HL-60/S4 treated with phorbol 12-myristate 13-acetate at 8.2 ng/mL for 4 days and 3 days (cell line): ENCODE results near the gene PSMB9.
"Not testable (repeated sequence)": the region's sequence is repeated elsewhere in the genome, so short reads cannot be mapped to it uniquely, and the experiment has no call there.

Experiments
- in situ Hi-C: fragments of 300-500 bp; cut with MboI; formaldehyde crosslinking; loops from 2 replicates; pipeline ENCODE4 v1.15.0; 2022; ENCODE audit warnings: low sequenced_read_pairs

The PSMB9 gene

DNA sequence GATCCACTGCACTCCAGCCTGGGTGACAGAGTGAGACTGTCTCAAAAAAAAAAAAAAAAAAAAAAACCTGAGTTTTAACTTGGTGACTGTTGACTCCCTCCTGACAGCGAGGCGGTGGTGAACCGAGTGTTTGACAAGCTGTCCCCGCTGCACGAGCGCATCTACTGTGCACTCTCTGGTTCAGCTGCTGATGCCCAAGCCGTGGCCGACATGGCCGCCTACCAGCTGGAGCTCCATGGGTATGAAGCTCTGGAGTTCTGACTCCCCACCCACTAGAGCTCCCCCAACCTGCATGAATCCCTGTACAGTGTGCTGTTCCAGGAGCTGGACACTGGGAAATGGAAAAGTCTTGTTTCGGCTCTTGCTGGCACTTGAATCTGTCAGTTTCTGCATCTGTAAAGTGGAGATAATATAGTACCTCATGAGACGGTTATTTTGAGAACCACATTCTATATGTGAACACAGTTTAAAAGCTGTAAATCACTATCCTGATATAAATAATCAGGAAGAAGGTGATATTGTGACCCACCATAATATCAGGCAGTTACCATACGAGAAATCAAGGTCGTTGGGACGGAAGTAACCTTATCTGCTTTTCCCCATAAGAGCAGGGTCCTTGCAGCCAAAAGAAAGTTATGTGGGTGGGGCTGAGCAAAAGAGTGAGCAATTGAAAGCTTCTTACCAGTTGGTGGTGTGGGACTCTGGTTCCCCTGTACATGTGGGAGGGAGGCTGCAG, 3.3 kb downstream of the PSMB9 start:
- in situ Hi-C loops: no loop called here

DNA sequence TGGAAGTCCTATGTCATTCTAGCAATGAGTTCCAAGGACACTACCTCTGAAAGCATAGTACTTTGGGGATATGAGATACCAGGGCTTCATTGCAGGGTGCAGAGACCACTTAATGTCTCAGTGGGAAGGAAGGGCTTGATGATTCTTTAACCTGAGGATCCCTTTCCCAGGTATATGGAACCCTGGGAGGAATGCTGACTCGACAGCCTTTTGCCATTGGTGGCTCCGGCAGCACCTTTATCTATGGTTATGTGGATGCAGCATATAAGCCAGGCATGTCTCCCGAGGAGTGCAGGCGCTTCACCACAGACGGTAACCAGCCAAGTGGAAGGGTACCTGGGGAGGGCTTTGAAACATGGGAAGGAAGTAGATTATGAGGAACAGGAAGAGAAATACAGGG, 4.2 kb downstream of the PSMB9 start:
- in situ Hi-C loops: no loop called here

DNA sequence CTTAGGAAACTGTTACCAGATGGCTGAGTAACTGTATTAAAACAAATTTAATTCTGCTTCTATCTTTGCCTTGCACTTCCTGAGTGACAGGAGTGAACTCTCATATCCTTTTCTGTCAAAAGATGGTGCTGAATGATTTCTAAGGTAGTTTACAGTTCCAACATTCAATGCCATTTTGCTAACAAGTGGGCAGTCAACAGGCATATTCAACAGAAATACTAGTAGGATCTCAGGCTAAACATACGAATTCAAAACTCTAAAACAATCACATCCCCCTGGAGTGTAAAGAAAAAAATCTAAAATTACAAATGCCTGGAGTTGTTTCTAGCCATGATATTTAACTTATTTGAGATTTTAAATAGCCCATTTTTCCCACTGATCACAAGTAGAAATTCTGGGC, 6.7 kb downstream of the PSMB9 start:
- in situ Hi-C loops: no loop called here

DNA sequence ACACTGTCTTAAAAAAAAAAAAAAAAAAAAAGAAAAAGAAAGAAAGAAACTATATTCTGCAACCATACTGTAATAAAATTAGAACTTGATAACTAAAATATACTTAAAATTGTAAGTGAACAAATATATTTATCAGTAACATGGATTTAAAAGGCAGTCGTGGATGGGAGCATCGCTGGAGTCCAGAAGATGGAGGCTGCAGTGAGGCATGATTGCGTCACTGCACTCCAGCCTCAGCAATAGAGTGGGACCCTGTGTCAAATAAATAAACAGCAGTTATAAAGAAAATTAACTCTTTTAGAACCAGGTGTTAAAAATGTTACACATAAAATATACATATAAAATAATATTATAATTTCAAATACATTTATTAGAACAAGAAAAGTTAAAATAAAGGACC, 8.7 kb downstream of the PSMB9 start:
- in situ Hi-C loops: no loop called here

DNA sequence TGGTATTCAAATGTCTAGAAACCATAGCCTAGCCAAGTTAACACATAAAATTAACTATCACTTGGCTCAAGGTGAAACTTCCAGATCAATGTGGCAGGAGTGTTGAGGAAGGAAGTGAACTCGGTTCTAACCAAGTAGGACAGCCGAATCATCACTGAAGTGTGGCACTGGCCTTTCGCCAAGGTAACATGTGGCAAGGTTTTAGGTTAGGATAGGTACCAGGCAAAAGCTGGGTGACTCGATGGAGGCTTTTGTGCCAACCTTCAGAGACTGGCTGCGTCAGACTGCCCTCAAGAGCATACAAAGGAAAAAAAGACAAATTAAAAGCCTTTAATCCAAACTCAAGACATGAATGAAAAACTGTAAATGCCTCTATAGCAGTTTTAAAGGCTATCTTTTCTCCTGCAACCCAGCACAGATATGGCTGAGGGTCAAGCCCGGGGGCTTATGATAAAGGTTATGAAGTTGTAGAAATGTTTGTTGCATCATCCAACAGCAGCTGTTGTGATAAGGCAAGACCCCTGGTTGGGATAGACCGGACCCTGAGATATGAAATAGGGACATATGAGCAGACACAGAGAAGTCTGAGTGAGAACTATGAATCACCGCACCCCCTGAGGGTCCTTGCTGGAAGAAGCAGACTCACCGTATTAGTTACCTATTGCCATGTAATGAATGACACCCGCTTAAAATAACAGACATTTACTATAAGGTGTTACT, 11.9 kb downstream of the PSMB9 start:
- in situ Hi-C loops: no loop called here

DNA sequence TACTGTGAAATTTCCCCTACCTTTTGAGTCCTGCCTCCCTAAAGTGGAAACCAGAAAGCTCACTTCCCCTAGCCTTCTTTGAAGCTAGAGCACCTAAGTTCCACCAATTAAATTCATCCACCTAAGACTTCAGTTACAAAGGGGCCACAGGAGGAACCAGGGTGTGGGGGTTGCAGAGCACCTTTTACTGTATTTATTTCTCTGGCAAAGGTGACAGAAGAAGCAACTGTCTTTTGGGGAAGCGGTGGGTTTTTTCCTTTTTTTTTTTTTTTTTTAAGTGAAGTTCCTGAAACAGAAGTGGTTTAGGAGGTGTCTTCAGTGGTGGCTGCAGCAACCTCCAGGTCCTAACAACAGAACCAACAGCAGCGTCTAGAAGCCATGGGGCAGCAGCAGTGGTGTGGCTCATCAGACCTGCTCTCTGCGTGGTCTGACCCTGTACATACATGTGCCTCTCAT, 13.1 kb downstream of the PSMB9 start:
- in situ Hi-C loops: no loop called here

DNA sequence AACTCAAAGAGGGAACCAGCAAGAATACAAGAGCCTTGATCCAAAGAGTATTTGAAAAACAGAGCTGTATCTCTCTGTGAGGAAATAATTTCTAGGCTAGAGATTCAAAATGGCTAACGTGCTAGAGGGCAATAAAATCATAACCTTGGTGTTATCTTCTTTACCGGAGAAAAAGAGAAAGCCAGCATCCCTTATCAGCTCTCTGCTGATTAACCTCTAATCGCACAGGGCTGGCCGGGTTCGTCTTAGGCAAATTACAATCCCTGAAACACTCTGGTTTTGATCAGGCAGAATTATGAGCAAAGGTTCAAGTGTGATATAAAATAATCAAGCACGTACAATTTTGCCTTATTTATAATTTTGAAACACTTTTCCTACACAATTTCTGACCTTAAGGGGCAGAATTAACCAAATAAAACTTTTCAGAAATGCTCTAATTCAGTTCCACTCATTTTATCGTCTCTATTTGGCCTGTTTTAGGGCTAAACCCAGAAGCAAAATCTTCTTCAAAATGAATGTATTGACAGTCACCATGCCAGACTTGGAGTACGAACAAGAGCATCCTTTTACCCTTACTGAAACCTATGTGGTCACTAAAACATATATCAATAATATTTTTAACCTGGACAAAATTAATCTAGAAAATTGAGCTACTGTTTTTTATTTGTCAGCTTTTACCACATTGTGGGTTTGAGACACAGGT, 13.7 kb downstream of the PSMB9 start:
- in situ Hi-C loops: no loop called here

DNA sequence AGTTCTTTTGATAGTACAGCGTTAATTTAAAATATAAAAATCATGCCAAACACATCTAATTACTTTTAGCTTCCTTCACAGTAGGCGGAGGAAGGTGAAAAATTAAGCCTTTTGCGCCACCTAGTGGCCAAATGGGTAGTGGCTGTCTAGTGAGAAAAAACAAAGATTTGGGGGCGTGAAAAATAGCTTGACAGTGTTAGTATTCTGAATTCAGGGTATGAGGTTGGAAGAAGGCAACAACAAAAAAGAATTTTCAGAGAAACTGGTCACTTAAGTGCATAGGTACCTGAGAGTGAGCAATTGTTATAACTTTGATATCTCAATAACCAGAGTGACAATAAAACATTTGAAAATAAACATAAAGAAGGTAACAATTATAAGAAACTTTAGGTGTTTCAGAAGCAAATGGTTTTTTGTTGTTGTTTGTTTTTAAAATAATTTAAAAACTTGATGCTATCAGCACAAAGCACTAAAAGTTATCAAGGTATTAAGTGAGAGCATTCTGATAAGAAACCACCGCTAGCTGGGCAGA, 14.3 kb downstream of the PSMB9 start:
- in situ Hi-C loops: no loop called here

DNA sequence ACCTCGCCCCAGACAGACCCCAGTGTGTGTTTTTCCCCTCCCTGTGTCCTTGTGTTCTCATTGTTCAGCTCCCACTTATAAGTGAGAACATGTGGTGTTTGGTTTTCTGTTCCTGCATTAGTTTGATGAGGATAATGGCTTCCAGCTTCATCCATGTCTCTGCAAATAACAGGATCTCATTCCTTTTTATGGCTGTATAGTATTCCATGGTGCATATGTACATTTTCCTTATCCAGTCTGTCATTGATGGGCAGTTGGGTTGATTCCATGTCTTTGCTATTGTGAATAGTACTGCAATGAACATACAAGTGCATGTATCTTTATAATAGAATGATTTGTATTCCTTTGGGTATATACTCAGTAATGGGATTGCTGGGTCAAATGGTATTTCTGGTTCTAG, 20.0 kb downstream of the PSMB9 start:
- in situ Hi-C loops: not testable (repeated sequence)

DNA sequence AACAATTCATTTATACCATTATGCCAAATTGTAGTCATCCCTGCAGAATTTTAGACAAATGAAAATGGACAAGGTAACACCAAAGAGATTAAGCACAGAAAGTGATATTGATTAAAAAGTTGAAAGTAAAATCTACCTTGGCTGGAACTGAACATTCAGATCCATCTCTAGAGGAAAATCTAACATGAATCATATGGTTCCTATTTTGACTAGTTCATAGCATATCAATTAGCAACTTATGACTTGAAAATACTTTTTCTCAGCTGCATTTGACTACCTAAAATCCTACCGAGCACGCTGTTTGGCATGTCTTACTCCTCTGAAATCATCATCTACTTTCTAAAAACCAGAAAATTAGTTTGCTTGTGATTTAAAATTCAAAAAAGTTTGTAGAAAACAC, 22.6 kb downstream of the PSMB9 start:
- in situ Hi-C loops: loop anchor here (25.0 kb wide), 1 partner anchor 111 kb away; no protein-coding TSS in a partner anchor

DNA sequence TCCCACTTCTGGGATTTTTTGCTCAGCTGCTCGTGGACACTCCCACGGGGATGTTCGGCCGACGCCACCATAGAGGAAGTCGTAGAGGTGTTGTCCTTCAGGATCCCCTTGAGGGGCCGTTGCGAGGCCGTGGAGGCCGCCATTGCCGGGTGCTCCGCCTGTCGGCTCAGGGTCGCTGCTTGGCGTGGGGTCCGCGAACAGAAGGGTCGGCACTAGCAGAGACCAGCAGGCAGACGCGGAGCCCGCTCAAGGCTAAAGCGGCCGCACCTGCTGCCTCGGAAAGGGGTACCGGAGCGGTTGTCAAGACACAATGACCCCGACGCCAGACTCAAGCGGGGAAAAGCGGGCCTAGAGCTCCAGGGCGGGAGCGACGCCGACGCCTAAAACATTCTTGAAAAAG, 25.7 kb downstream of the PSMB9 start:
- in situ Hi-C loops: loop anchor here (25.0 kb wide), 1 partner anchor 108 kb away; no protein-coding TSS in a partner anchor

DNA sequence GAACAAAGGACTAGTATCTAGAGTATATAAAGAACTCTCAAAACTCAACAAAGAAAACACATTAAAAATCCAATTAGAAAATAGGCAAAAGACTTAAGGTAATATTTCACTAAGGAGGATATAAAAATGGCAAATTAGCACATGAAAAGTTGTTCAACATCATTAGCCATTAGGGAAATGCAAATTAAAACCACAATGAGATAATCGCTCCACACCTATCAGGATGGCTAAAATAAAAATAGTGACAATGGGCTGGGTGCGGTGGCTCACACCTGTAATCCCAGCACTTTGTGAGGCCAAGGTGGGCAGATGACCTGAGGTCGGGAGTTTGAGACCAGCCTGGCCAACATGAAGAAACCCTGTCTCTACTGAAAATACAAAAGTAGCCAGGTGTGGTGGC, 27.0 kb downstream of the PSMB9 start:
- in situ Hi-C loops: loop anchor here (25.0 kb wide), 1 partner anchor 106 kb away; no protein-coding TSS in a partner anchor

DNA sequence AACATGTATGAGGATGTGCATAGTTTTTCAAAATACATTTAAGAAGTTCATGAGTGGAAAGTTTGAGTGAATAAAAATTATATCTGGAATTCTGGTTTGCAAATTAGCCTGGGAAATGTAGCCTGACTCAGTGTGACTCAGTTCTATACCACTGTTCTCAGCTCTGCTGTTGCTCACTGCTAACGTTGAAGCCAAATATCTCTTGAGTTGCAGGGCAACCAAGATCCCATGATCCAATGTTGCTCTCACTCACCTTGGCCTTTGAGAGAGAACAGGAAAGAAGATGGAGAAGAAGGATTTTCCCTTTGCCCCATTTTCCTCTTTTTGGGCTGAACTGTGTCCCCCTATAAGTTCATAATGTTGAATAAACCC, 28.9 kb downstream of the PSMB9 start:
- in situ Hi-C loops: loop anchor here (25.0 kb wide), 1 partner anchor 104 kb away; no protein-coding TSS in a partner anchor

DNA sequence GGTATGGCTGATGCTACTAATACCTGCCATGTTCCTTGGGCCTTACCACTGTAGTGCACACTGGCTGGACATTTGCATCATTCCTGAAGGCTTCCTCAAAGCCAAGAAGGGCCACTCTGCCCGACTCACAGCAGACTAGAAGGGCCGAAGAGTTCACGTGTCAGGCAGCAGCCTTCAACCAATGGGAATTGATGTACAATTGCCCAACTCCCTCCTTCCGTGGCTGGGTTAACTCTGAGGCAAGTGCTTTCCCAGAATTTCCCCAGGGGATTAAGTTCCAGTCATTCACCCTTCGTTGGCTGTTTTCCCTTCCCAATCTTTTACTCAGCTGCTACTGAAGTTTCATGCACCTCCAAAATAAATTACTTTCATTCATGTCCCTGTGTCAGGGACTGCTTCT, 29.8 kb downstream of the PSMB9 start:
- in situ Hi-C loops: loop anchor here (25.0 kb wide), 1 partner anchor 104 kb away; no protein-coding TSS in a partner anchor

DNA sequence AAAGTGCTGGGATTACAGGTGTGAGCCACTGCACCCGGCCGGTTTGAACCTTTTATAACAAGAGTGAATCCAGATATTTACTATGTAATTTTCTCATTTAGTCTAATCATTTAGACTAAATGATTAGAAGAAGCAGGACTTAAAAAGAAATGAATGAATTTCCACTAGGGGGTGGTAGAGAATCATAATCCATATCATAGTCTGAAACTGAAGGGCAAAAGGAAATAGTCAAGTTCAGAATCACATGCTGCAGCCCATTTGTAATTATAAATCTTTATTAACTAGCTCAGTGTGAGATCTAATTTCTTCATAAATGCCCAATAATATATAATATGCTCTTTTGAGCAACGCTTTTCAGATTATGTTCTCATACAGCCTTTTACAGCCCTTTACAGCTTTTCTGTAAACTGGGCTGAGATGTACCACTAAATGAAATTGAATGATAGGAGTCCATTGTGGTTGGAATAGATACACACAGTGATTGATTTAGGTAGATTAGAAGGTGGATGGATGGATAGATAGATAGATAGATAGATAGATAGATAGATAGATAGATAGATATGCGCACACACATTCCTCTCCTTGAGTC, 31.8 kb downstream of the PSMB9 start:
- in situ Hi-C loops: loop anchor here (25.0 kb wide), 1 partner anchor 102 kb away; no protein-coding TSS in a partner anchor

DNA sequence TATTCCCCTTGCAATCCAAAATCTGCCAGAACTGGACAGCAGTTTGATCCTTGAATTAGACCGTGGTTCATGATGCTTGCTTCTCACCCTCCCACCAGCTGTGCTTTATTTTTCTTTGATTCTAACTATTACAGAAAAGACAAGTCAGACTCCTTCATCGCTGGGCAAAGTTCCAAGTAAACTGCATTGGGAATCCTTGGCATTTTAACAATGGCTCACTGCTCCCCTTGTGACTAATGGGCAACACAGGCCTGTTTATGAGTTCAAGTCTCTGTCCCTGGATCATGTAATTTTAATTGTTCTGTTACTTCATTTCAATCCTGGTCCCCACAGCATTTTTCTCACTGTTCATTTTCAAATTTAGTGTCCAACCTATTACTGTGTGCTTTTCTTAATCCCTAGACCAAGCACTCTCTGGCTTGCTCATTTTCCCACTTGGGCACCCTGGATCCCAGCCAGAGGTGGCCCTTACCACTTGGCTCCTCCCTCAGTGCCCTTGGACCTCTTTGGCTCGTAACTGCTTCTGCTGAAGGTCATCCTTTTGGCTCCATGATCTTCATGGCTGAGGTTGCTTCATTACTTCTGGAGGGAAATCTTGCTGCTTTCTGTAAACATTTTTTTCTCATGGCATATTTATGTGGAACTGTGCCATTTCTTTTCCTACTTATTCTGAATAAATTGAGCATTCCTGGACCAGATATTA, 32.8 kb downstream of the PSMB9 start:
- in situ Hi-C loops: loop anchor here (25.0 kb wide), 1 partner anchor 100 kb away; no protein-coding TSS in a partner anchor

DNA sequence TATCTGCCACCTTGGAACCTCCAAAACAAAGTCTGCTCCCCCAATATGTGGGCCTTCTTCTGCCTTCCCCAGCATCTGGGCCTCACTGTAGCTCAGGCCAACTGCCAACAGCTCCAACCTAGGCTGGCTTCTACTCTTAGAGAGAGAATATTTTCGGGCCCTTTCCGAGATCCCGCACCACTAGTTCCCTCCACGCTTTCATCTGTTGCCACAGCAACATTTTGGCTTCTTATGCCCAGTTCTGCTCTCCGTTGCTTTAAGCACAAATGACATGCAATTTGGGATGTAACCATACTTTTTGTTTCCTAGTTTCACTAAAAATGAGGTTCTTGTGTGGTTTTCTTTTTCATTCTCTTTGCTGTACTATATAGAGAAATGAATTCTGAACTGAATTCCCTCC, 33.6 kb downstream of the PSMB9 start:
- in situ Hi-C loops: loop anchor here (25.0 kb wide), 1 partner anchor 100 kb away; no protein-coding TSS in a partner anchor

DNA sequence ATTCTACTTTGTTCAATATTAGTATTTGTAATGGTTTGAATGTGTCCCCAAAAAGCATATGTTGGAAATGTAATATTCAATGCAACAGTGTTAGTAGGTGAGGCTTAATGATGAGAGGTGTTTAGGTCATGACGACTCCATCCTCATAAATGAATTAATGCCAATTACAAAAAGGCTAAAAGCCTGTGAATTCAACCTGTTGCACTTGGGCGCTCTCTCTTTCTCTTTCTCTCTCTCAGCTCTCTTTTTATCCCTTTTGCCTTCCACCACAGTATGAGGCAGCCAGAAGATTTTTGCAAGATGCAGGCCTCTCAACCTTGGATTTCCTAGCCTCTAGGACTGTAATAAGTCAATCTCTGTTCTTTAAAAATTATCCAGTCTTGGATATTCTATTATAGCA, 34.6 kb downstream of the PSMB9 start:
- in situ Hi-C loops: loop anchor here (25.0 kb wide), 1 partner anchor 99 kb away; no protein-coding TSS in a partner anchor

DNA sequence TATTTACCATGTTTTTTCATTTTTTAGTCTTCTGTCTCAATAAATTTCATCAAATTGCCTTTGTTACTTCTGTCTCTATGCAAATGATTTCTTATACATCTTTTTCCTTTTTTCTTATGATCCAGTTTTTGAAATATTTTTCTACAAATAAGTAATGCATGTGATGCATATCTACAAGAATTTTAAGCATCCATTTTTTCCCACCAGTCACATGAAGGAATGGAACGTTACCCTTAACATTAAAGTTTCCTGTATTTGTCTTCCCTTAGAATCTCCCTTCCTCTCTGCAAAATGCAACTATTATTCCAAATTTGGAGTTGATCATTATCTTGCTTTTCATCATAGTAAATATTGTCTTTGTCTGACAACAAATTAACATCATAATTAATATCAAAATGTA, 35.5 kb downstream of the PSMB9 start:
- in situ Hi-C loops: loop anchor here (25.0 kb wide), 1 partner anchor 98 kb away; no protein-coding TSS in a partner anchor

DNA sequence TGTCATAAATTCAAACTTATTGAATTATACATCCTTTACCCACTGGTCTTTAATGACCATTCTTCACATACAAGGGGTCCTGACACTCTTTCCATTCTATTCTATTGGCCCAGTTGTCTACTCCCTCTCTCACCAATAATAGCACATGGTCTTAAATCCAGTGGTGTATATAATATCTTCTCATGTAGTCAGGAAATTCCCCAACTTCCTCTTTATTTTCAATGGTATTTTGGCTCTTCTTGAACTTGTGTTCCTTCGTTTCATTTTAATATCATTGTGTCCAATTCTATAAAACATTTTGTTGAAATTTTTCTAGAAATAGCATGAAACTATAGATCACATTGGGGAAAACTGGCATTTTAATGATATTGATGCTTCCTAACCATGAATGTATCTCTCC, 36.8 kb downstream of the PSMB9 start:
- in situ Hi-C loops: loop anchor here (25.0 kb wide), 1 partner anchor 96 kb away; no protein-coding TSS in a partner anchor
